GM12892 (cell line): ENCODE results near the gene PRR33.

ENCODE experiments used
- POLR2A ChIP-seq: IDR thresholded peaks from 2 replicates; pipeline ENCODE4 v1.6.1; 2011; ENCODE audit warnings: low read depth, low read length, control low read depth
- POLR2AphosphoS5 ChIP-seq: IDR thresholded peaks from 2 replicates; pipeline ENCODE4 v1.6.1; 2011; ENCODE audit warnings: low read depth, low read length, control low read depth

DNA sequence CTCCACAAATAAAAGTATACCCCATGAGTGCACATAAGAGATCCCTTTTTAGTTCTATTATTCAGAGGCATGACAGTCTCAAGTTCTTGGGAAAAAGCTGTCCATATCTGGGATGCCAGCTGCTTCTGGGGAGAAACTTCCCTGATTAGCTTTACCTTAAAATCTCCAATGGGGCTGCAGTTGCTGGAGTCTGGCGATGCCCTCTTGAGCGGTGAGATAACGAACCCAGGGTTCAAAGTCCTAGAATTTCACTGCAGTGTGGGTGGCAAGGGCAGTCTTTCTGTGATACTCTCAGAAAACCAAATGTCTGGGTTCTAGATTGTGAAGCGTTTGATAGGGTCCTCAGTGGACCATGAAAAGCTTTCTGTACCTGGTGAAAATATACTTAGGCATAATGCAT, 7.4 kb upstream of the PRR33 start:
- TF ChIP-seq POLR2A (no peak), POLR2AphosphoS5 (no peak)
